HepG2 (cell line): ENCODE results near the gene CAMK2A. TPM values are rescaled to one million over a fixed set of nuclear protein-coding genes. Genes with fewer than 3 reads are reported as not detected.

ENCODE experiments used
- ATAC-seq: fragments of 200-7000 bp; cut with Tn5 transposase; 3 replicates; pipeline ENCODE4 v1.9.1; 2020; ENCODE audit warnings: mild to moderate bottlenecking, moderate library complexity
- BruUV-seq: library from RNA; stranded (reverse); fragments of 400-500 nt; replicated peaks from 2 replicates; lab custom pipeline; 2021; lab: Mats Ljungman, UMichigan
- CTCF ChIA-PET: fragments of 300-600 bp; formaldehyde crosslinking; extraction: SDS; loops from one replicate; lab custom pipeline; 2021; ENCODE audit warnings: low total read pairs, inconsistent platforms, low intra/inter-chr PET ratio; lab: Yijun Ruan, JAX
- POLR2A ChIA-PET: fragments of 350-600 bp; sonication (Branson Sonifier 250); formaldehyde crosslinking; loops from one replicate; lab custom pipeline; 2020; ENCODE audit warnings: antibody characterized with exemption, inconsistent platforms; lab: Yijun Ruan, JAX
- DNase-seq: peaks from one replicate; pipeline ENCODE4 v3.0.0-alpha.2; 2015; ENCODE audit warnings: low spot score
- FAIRE-seq: peaks from 3 replicates; lab custom pipeline; 2011; peaks lifted over from hg19 to GRCh38; lab: Jason Lieb, UNC
- H2AFZ ChIP-seq: one replicate; pipeline ENCODE4 v1.6.1; 2011; ENCODE audit warnings: low read length, inconsistent platforms
- H3K27ac ChIP-seq: fragments of 300-600 bp; 3 replicates; pipeline ENCODE4 v1.8.0; 2011; ENCODE audit warnings: mixed run types, mild to moderate bottlenecking, mixed read lengths, low read length, inconsistent platforms; ENCODE audit not compliant: insufficient read depth; ENCODE audit errors: extremely low read length
- H3K27me3 ChIP-seq, 2 experiments: fragments of 200-600 bp in 1 of 2; 2 replicates in 1 of 2; 3 replicates in 1 of 2; pipeline versions ENCODE4 v1.6.0 to v1.8.0; 2011; ENCODE audit warnings: low read length in 2 of 2, mild to moderate bottlenecking in 2 of 2, moderate library complexity in 2 of 2, inconsistent platforms in 1 of 2; ENCODE audit not compliant: insufficient read depth in 2 of 2, control insufficient read depth in 1 of 2
- H3K36me3 ChIP-seq, 2 experiments: fragments of 200-600 bp in 1 of 2; replicated peaks in 1 of 2; 2 replicates in 1 of 2; 3 replicates in 1 of 2; pipeline versions ENCODE4 v1.5.1 to v1.8.0; 2011; ENCODE audit warnings: low read length in 2 of 2, inconsistent platforms in 1 of 2; ENCODE audit not compliant: insufficient read depth in 2 of 2, control insufficient read depth in 1 of 2
- H3K4me1 ChIP-seq: 2 replicates; pipeline ENCODE4 v1.5.1; 2012; ENCODE audit warnings: low read length, inconsistent platforms; ENCODE audit not compliant: insufficient read depth
- H3K4me2 ChIP-seq: 2 replicates; pipeline ENCODE4 v1.6.0; 2011; ENCODE audit warnings: low read depth, low read length, inconsistent platforms
- H3K4me3 ChIP-seq, 3 experiments: fragments of 200-600 bp in 1 of 3; sonication (generic), shearing (Covaris generic) in 1 of 3; replicated peaks in 1 of 3; 2 replicates each; pipeline ENCODE4 v1.5.1; 2011 to 2016; ENCODE audit warnings: low read length in 3 of 3, inconsistent platforms in 2 of 3, low read depth in 2 of 3, mild to moderate bottlenecking in 2 of 3, control low read depth in 1 of 3, mixed read lengths in 1 of 3; ENCODE audit not compliant: insufficient read depth in 1 of 3
- H3K79me2 ChIP-seq: one replicate; pipeline ENCODE4 v1.6.1; 2011; ENCODE audit warnings: low read length, inconsistent platforms; ENCODE audit not compliant: insufficient read depth
- H3K9ac ChIP-seq: 2 replicates; pipeline ENCODE4 v1.6.0; 2011; ENCODE audit warnings: mild to moderate bottlenecking, low read depth, low read length, inconsistent platforms; ENCODE audit not compliant: insufficient read depth
- H3K9me3 ChIP-seq: 2 replicates; pipeline ENCODE4 v1.5.1; 2012; ENCODE audit warnings: mild to moderate bottlenecking, low read length
- H4K20me1 ChIP-seq: 2 replicates; pipeline ENCODE4 v1.6.0; 2011; ENCODE audit warnings: inconsistent platforms, mild to moderate bottlenecking, low read length, moderate library complexity; ENCODE audit not compliant: insufficient read depth
- DZIP1 ChIP-seq: sonication (generic); formaldehyde crosslinking; IDR thresholded peaks from 2 replicates; pipeline ENCODE4 v1.5.0; 2020; ENCODE audit warnings: mild to moderate bottlenecking, missing genetic modification reagents
- KLF15 ChIP-seq: sonication (generic); formaldehyde crosslinking; IDR thresholded peaks from 2 replicates; pipeline ENCODE4 v1.8.1; 2023; ENCODE audit warnings: borderline replicate concordance, mild to moderate bottlenecking, inconsistent platforms, missing genetic modification reagents, mixed read lengths
- WGBS: methylation state at CpG from one replicate; pipeline ENCODE4 v1.1.6; 2017; ENCODE audit warnings: low lambda C conversion rate; 5-methylcytosine and 5-hydroxymethylcytosine counted together
- in situ Hi-C: cut with HindIII; loops from 2 replicates; pipeline ENCODE4 v1.10.0; 2017; ENCODE audit warnings: low pct_unique_long_range_greater_than_20kb; ENCODE audit not compliant: extremely low pct_ligation_motif_present
- intact Hi-C: fragments of 100-400 bp; cut with micrococcal nuclease; formaldehyde crosslinking; loops from one replicate; pipeline ENCODE4 v1.10.0; 2022; ENCODE audit not compliant: unreplicated experiment
- polyA plus RNA-seq, 8 experiments: library from polyadenylated mRNA; depleted of rRNA in 3 of 8; stranded (reverse) in 7 of 8; unstranded in 1 of 8; fragments of >200 nt; fragmentation: Illumina TruSeq in 4 of 8; extraction: Trizol in 4 of 8; gene quantifications; 2 replicates each; pipeline versions ENCODE4 v1.2.1 to v1.2.3, GENCODE V29; 2011 to 2016; ENCODE audit warnings: low read depth in 4 of 8, missing spikeins in 1 of 8, mixed read lengths in 1 of 8; ENCODE audit not compliant: insufficient read depth in 1 of 8
- total RNA-seq, 5 experiments: library from RNA; depleted of rRNA; stranded (reverse); fragments of >200 nt; fragmentation: Illumina TruSeq; extraction: Trizol; gene quantifications; 2 replicates each; pipeline ENCODE4 v1.2.3, GENCODE V29; 2016; ENCODE audit warnings: low read depth in 1 of 5

CAMK2A gene
- total and polyA plus RNA-seq, 2 of the 13 experiments (the other 11 are each of a cell fraction or from before 2014, with no cell fraction given): 0.11 TPM; not detected in 1

- no peak for TF ChIP-seq DZIP1 (CRISPR knock-in tag)
Measured at GRCh38 chr5:150190987-150191386, 98.6 kb downstream of the CAMK2A start (continued).

DNA sequence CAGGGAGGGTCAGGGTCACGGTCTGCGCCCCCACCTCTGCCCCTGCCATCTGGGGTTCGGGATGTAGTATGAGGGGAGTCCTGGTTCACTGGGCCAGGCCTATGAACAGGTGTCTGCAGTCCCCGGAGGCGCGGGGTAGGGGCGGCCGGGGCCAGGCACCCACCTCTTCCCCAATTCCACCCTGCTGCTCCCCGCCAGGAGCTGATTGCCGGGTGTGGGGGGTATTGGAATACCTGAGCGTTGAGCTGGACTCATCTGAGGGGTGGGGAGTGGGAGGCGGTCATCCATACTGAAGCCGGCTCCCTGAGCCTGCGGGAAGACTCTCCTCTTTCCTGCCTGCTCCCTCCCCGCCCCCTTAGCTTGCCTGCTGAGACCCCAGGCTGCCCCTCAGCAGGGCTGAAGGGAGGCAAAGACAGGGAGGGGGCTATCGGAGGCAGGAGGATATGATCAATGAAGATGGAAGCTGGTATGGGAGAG lies 99.0 kb downstream of the CAMK2A start:
- in situ Hi-C loops (no loop called here), intact Hi-C loops (no loop called here)
- Histone ChIP-seq H3K79me2 (no peaks in the 10 kb centered on the region), H4K20me1 (no peaks in the 10 kb centered on the region), H3K27me3 (peaks cover 0 to 30% of the 10 kb centered on the region in 2 experiments), H2AFZ (no peak overlapping the region), H3K4me2 (no peak overlapping the region), H3K9ac (no peak overlapping the region), H3K27ac (no peak overlapping the region), H3K36me3 (no peaks in the 10 kb centered on the region), H3K4me1 (peaks cover 15% of the 10 kb centered on the region), H3K4me3 (no peak overlapping the region), H3K9me3 (no peaks in the 10 kb centered on the region)
- FAIRE-seq (no peak), ATAC-seq (no peak), DNase-seq (no peak)
- no TSS peak for BruUV-seq
- no peak for TF ChIP-seq KLF15
- WGBS: 33% methylated on average over 10 of the region's 16 CpGs
- CTCF ChIA-PET: no interaction called here
- POLR2A ChIA-PET: no interaction called here
